ENCODE measurements around the gene ATP6V0A1. TPM values are rescaled to one million over a fixed set of nuclear protein-coding genes. Genes with fewer than 3 reads are reported as not detected.

ATP6V0A1 gene
- total RNA-seq, 1 donor from 2014 or later: 20.0 TPM

DNA sequence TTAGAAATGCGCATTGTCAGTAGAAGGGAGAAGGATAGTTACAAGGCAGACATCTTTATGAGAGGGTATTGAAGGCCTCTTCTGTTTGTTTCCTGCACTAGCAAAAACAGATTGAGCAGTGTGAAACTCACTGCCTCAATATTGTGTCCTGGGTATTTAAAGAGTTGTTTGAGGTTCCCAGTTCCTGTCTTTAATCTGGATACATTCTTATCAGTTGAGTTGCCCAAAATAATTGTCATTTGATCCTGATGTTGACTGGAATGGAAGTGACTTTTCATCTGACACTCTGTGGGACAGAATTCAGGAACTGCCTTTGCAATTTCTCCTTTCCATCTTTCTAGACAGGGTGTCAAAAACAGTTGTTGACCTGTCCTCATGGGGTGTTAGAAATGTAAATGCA, 1.7 kb downstream of the ATP6V0A1 start:
- Histone ChIP-seq H3K36me3 (ENCODE audit: control insufficient read depth, insufficient read depth, low read length) (peaks cover 5% of the 10 kb centered on the region), H3K27me3 (ENCODE audit: control insufficient read depth, insufficient read depth, low read length) (no peaks in the 10 kb centered on the region), H3K4me3 (ENCODE audit: low read depth, low read length) (no peak overlapping the region)
- TF ChIP-seq, protein P1, sequence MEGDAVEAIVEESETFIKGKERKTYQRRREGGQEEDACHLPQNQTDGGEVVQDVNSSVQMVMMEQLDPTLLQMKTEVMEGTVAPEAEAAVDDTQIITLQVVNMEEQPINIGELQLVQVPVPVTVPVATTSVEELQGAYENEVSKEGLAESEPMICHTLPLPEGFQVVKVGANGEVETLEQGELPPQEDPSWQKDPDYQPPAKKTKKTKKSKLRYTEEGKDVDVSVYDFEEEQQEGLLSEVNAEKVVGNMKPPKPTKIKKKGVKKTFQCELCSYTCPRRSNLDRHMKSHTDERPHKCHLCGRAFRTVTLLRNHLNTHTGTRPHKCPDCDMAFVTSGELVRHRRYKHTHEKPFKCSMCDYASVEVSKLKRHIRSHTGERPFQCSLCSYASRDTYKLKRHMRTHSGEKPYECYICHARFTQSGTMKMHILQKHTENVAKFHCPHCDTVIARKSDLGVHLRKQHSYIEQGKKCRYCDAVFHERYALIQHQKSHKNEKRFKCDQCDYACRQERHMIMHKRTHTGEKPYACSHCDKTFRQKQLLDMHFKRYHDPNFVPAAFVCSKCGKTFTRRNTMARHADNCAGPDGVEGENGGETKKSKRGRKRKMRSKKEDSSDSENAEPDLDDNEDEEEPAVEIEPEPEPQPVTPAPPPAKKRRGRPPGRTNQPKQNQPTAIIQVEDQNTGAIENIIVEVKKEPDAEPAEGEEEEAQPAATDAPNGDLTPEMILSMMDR (IDR thresholded peaks at IDR 0.05; ENCODE audit: insufficient read depth, low read length, severe bottlenecking): no peak
- FAIRE-seq (no peak), DNase-seq (ENCODE audit: low read depth) (no peak)

DNA sequence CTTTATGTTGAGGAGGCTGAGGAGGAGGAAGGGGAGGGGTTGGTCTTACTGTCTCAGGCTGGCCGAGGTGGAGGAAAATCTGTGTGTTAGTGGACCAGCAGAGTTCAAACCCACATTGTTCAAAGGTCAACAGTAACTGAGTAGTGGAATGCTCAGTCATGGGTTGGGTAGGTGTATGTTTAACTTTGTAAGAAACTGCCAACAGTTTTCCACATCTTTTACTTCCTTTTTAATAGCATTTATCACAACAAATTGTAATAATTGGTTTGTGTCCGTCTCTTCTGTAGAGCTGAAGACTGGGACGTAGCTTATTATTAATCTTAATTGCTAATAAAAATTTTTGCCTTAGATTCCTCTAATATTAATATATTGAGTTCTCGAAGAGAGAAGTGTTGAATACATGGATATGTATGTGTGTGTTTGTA, 5.3 kb downstream of the ATP6V0A1 start:
- FAIRE-seq (no peak), DNase-seq (ENCODE audit: low read depth) (no peak)
- TF ChIP-seq, protein P1 (IDR thresholded peaks at IDR 0.05; ENCODE audit: insufficient read depth, low read length, severe bottlenecking): no peak
- no peaks in the 10 kb centered on the region for H3K27me3 ChIP-seq (ENCODE audit: control insufficient read depth, insufficient read depth, low read length)
- peaks cover 5% of the 10 kb centered on the region for H3K36me3 ChIP-seq (ENCODE audit: control insufficient read depth, insufficient read depth, low read length)
- H3K4me3 ChIP-seq (ENCODE audit: low read depth, low read length): no peak overlapping the region

DNA sequence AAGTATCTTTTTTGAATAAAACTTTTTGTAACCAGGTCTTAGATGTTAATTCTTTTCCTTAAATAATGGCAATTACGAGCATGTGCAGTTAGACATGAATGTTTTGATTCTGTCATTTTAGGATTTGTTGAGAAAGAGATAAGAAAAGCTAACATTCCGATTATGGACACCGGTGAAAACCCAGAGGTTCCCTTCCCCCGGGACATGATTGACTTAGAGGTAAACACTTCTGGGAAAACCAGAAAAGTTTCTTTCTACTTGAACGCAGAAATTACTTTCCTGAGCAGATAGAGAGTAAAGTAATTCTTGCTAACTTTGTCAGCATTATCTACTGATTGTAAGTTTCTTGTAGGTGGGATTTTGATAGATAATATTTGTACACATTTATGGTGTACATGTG, 9.2 kb downstream of the ATP6V0A1 start:
- TF ChIP-seq, protein P1 (IDR thresholded peaks at IDR 0.05; ENCODE audit: insufficient read depth, low read length, severe bottlenecking): no peak

DNA sequence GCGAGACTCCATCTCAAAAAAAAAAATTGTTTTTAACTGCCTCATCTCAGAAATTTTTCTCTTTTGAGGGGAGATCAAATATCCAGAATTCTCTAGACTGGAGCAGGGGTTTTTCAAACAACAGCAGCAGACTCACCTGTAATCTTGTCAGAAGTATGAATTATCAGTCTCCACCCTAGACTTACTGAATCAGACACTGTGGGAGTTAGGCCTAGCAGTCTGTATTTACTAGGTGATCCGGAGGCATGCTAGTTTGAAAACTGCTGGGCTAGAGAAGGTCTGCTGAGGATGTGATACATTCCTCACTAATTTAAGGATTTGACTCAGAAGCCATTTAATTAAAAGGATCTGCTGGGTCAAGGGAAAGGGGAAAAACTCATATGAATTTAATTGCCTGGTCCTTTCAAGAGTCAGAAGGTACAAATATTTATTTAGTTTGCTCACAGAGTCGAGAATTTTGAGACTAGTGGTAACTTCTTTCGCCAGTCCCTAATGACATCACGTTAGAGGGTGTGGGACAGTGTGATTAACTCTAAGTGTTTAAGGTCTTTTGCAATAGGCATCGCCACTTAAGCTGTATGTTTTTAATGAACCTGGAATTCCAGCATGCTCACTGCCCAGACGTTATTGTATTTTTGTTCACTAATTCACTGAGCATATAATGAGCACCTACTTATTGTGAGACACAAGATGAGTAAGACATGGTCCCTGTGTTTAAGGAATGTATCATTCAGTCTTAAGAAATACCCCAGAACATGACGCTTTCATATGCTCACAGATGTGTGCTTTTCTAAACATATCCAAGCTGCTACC, 14.2 kb downstream of the ATP6V0A1 start:
- H3K4me3 ChIP-seq (ENCODE audit: low read depth, low read length): no peak overlapping the region
- H3K27me3 ChIP-seq (ENCODE audit: control insufficient read depth, insufficient read depth, low read length): no peaks in the 10 kb centered on the region
- TF ChIP-seq, protein P1 (IDR thresholded peaks at IDR 0.05; ENCODE audit: insufficient read depth, low read length, severe bottlenecking): no peak
- FAIRE-seq (peak; percentile 47), DNase-seq (ENCODE audit: low read depth) (peak; percentile 98)
- H3K36me3 ChIP-seq (ENCODE audit: control insufficient read depth, insufficient read depth, low read length): peaks cover 2% of the 10 kb centered on the region

More for the DNA sequence above, 9.2 kb downstream of the ATP6V0A1 start:
- H3K4me3 ChIP-seq (ENCODE audit: low read depth, low read length): no peak overlapping the region
- H3K27me3 ChIP-seq (ENCODE audit: control insufficient read depth, insufficient read depth, low read length): no peaks in the 10 kb centered on the region
- DNase-seq (ENCODE audit: low read depth) (no peak), FAIRE-seq (no peak)
- peaks cover 1% of the 10 kb centered on the region for H3K36me3 ChIP-seq (ENCODE audit: control insufficient read depth, insufficient read depth, low read length)

DNA sequence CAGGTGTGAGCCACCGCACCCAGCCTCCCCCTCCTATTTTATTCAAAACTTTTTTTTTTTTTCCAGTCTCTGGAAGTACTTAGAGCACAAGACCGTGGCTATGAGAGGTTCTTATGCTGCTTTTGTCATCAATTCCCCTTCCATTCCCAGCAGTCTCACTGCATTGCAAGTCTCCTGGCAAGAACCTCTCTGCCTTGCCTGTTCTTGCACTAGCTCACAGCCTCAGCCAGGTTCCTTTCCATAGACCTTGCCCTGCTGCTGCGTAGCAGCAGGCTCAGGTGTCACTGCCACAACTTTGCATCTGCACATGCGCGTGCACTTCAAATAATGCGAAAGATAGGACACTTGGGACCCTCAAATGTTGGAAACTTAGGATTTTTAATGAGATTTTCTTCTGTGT, 15.6 kb downstream of the ATP6V0A1 start:
- DNase-seq (ENCODE audit: low read depth): no peak
- Histone ChIP-seq H3K27me3 (ENCODE audit: control insufficient read depth, insufficient read depth, low read length) (no peaks in the 10 kb centered on the region), H3K4me3 (ENCODE audit: low read depth, low read length) (no peak overlapping the region), H3K36me3 (ENCODE audit: control insufficient read depth, insufficient read depth, low read length) (peaks cover 2% of the 10 kb centered on the region)
- FAIRE-seq: no peak
- TF ChIP-seq, protein P1 (IDR thresholded peaks at IDR 0.05; ENCODE audit: insufficient read depth, low read length, severe bottlenecking): no peak
